ENCODE measurements around the gene LMNA. TPM values are rescaled to one million over a fixed set of nuclear protein-coding genes. Genes with fewer than 3 reads are reported as not detected.

LMNA gene
- total RNA-seq, 1 donor from 2014 or later, result 141 TPM

DNA sequence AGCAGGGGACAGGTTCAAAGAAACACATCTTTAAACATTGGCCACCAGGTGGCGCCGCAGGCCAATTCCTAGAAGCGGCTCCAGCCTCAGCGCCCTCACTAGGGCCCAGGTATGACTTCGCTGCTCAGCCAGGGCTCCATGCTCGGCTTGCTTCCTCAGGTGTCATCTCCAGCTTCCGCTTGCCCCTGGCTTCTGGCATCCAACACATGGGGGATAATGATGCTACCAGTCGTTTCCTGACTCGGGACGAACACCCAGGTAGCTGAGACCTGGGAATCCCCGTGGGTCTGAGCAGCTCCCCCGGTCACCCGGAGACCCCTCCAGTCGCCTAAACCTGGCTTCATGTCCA, 23.7 kb upstream of the LMNA start:
- TF ChIP-seq, protein P1, sequence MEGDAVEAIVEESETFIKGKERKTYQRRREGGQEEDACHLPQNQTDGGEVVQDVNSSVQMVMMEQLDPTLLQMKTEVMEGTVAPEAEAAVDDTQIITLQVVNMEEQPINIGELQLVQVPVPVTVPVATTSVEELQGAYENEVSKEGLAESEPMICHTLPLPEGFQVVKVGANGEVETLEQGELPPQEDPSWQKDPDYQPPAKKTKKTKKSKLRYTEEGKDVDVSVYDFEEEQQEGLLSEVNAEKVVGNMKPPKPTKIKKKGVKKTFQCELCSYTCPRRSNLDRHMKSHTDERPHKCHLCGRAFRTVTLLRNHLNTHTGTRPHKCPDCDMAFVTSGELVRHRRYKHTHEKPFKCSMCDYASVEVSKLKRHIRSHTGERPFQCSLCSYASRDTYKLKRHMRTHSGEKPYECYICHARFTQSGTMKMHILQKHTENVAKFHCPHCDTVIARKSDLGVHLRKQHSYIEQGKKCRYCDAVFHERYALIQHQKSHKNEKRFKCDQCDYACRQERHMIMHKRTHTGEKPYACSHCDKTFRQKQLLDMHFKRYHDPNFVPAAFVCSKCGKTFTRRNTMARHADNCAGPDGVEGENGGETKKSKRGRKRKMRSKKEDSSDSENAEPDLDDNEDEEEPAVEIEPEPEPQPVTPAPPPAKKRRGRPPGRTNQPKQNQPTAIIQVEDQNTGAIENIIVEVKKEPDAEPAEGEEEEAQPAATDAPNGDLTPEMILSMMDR (conservative IDR thresholded peaks at IDR 0.05), result peak; percentile 93
- no peaks in the 10 kb centered on the region for H3K9me3 Mint-ChIP-seq
- peak overlapping the region; percentile 81 for H3K27ac Mint-ChIP-seq
- peak; percentile 88 for DNase-seq (ENCODE audit: extremely low spot score, unreplicated experiment)
- H3K36me3 Mint-ChIP-seq, result peaks cover 14% of the 10 kb centered on the region
- H3K27me3 Mint-ChIP-seq, result no peaks in the 10 kb centered on the region
- H3K4me1 Mint-ChIP-seq (ENCODE audit: unreplicated experiment), result peaks cover 23% of the 10 kb centered on the region
- peak overlapping the region; percentile 67 for H3K4me3 Mint-ChIP-seq

DNA sequence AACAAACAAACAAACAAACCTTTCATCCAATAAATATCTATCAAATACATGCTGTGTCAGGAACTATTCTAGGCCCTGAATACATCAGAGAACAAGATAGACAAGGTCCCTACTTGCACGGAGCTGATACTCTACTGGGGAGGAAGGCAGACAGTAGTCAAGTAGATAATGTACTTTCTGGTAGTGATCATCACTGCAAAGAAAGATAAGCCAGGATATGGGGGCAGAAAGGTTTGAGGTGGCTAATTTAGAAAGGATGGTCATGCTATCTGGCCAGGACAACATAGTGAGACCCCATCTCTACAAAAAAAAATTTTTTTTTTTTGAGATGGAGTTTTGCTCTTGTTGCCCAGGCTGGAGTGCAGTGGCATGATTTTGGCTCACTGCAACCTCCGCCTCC, 22.9 kb upstream of the LMNA start:
- peaks cover 19% of the 10 kb centered on the region for H3K36me3 Mint-ChIP-seq
- H3K27me3 Mint-ChIP-seq, result no peaks in the 10 kb centered on the region
- H3K27ac Mint-ChIP-seq, result no peak overlapping the region
- H3K4me1 Mint-ChIP-seq (ENCODE audit: unreplicated experiment), result peaks cover 24% of the 10 kb centered on the region
- no peak for DNase-seq (ENCODE audit: extremely low spot score, unreplicated experiment)
- H3K4me3 Mint-ChIP-seq, result no peak overlapping the region
- TF ChIP-seq, protein P1 (conservative IDR thresholded peaks at IDR 0.05), result no peak
- no peaks in the 10 kb centered on the region for H3K9me3 Mint-ChIP-seq

DNA sequence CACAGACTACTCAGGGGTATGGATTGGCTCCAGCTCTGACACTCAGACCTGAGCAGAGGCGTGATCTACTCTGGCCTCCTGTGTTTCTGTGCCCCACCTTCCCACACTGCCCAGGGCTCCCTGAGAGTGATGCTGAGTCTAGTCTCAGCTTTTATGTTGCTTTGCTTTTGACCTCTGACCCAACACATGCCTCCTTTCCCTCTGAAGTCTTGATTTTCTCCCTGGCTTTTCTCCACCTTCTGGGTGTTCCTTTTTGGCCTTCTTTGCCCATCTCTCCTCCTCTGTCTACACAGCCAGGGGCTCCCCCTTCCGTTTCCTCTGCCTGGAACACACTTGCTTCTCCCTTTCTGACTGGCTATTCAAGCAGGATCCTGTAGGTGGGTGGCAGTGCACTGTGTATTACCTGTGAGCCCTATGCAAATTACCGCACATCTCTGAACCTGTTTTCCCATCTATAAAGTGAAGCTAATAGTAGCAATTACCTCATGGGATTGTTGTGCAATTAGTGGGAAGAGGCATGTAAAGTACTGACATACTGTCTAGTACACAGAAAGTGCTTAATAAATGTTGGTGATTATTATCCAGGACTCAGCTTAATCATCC, 18.5 kb upstream of the LMNA start:
- H3K27me3 Mint-ChIP-seq, result no peaks in the 10 kb centered on the region
- H3K4me1 Mint-ChIP-seq (ENCODE audit: unreplicated experiment), result peaks cover 37% of the 10 kb centered on the region
- peak overlapping the region; percentile 96 for H3K27ac Mint-ChIP-seq
- no peak overlapping the region for H3K4me3 Mint-ChIP-seq
- TF ChIP-seq, protein P1 (conservative IDR thresholded peaks at IDR 0.05), result no peak
- peaks cover 18% of the 10 kb centered on the region for H3K36me3 Mint-ChIP-seq
- no peaks in the 10 kb centered on the region for H3K9me3 Mint-ChIP-seq
- DNase-seq (ENCODE audit: extremely low spot score, unreplicated experiment), result no peak

DNA sequence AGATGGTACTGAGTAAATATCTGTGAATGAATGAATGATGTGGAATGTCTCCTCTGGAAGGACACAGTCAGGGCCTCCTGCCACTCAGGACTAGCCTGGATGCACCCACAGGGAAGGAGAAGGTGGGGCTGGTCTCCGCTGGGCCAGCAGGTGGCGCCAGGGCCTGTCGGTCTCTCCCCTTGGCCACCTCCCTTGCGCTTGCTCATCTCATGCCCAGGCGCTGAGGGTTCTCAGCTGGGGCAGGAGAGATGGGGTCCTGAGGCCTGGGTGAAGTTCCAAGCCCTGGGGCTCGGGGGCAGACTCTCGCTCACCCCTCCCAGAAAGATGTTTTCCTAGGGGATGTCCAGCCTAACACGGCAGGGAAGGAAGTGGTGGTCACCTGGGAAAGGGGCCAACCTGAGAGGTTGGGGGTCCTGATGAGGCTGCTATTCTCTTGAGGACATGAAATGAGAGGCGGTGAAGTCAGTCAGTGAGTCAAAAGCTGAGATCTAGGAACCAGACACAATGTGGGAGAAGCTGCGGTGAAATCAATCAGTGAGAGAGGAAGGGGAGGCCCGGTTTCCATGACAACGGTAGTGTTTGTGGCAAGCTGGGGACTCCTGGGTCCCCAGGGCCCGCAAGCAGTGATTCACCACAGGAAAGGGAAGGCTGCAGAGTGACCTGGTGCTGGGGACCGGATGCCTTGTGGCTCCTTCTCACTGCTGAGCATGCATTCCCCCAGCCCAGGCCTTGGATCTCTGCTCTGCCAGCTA, 17.7 kb upstream of the LMNA start:
- H3K4me1 Mint-ChIP-seq (ENCODE audit: unreplicated experiment), result peaks cover 37% of the 10 kb centered on the region
- DNase-seq (ENCODE audit: extremely low spot score, unreplicated experiment), result peak; percentile 89
- H3K4me3 Mint-ChIP-seq, result peak overlapping the region; percentile 64
- H3K9me3 Mint-ChIP-seq, result no peaks in the 10 kb centered on the region
- peaks cover 18% of the 10 kb centered on the region for H3K36me3 Mint-ChIP-seq
- TF ChIP-seq, protein P1 (conservative IDR thresholded peaks at IDR 0.05), result peak; percentile 95
- no peaks in the 10 kb centered on the region for H3K27me3 Mint-ChIP-seq
- H3K27ac Mint-ChIP-seq, result peak overlapping the region; percentile 96

DNA sequence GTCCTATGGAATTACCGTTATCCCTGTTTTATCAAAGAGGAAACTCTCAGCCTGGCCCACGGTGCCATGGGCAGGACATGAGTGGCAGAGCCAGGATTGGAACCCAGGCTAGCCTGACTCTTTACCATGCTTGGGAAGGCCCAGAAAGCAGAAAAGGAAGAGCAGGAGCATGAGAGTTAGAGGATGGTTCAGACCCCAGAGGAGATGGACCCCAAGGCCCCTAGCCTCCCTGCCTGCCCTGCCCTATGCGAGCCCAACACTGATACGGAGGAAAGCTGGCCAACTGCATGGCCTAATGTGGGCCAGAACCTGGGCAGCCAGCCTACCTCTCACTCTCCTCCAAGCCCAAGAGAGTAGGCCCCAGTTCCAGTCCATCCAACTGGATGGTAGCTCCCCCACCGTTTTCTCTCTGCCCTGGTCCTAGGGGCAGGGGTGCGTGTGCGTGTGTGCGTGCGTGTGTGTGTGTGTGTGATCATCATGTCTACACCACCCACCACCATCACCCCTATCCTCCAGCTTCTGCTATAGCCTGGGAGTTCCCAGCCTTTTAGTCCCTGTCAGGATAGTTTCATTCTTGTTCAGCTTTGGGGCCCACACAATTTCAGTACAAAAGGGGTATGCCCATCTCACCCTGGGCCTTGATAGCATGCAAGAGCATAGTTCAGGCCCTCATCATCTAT, 16.9 kb upstream of the LMNA start:
- no peak for DNase-seq (ENCODE audit: extremely low spot score, unreplicated experiment)
- Mint-ChIP-seq H3K9me3 (no peaks in the 10 kb centered on the region), H3K4me3 (no peak overlapping the region), H3K36me3 (peaks cover 18% of the 10 kb centered on the region), H3K27me3 (no peaks in the 10 kb centered on the region), H3K27ac (peak overlapping the region; percentile 33), H3K4me1 (ENCODE audit: unreplicated experiment) (peaks cover 41% of the 10 kb centered on the region)
- TF ChIP-seq, protein P1 (conservative IDR thresholded peaks at IDR 0.05), result no peak

Data from type B pancreatic cell (in vitro differentiated cells).